Breast epithelium (tissue), 3 donors: Measurements from ENCODE around the gene AGAP1.

Experiments used
- POLR2A ChIP-seq: fragments of 450-650 bp; IDR thresholded peaks from one replicate; pipeline ENCODE4 v1.6.1; 2016; ENCODE audit warnings: antibody characterized with exemption, mild to moderate bottlenecking, moderate library complexity
- POLR2AphosphoS5 ChIP-seq, 3 donors: sonication (generic); formaldehyde crosslinking; IDR thresholded peaks; one replicate each; pipeline ENCODE4 v1.6.1; 2017; ENCODE audit warnings: antibody characterized with exemption in 3 of 3
- TF ChIP-seq, protein P1 (sequence below), 3 donors: fragments of 450-650 bp; IDR thresholded peaks; one replicate each; pipeline ENCODE4 v1.5.1; 2016 to 2017; ENCODE audit warnings: antibody characterized with exemption in 3 of 3, mild to moderate bottlenecking in 3 of 3, moderate library complexity in 3 of 3

DNA sequence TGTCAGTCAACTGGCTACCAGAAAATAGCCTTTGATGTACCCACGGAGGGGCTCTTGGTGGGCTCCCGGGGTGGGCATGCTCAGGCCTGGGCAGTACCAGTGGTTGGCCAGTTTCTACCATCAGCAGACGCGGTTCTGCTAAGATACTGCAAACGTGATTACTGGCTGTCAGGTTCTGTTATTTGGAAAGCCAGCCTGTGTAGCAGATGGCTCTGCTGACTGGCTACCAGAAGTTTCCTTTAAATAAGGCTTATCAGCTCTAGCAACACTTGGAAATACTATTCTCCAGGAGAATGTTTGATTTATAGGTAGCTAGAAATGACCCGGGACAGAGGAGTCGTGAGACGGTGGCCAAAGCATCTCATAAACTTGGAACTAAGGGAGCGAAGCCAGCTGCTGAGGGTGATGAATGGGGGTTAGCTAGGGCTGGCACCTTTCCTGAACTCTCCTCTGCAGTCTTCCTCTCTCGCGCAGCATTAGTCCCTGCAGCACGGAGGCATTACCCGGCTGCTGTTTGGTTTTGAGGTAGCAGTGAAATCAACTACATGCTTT, 171.9 kb downstream of the AGAP1 start:
- TF ChIP-seq, protein P1, sequence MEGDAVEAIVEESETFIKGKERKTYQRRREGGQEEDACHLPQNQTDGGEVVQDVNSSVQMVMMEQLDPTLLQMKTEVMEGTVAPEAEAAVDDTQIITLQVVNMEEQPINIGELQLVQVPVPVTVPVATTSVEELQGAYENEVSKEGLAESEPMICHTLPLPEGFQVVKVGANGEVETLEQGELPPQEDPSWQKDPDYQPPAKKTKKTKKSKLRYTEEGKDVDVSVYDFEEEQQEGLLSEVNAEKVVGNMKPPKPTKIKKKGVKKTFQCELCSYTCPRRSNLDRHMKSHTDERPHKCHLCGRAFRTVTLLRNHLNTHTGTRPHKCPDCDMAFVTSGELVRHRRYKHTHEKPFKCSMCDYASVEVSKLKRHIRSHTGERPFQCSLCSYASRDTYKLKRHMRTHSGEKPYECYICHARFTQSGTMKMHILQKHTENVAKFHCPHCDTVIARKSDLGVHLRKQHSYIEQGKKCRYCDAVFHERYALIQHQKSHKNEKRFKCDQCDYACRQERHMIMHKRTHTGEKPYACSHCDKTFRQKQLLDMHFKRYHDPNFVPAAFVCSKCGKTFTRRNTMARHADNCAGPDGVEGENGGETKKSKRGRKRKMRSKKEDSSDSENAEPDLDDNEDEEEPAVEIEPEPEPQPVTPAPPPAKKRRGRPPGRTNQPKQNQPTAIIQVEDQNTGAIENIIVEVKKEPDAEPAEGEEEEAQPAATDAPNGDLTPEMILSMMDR (IDR thresholded peaks at IDR 0.05), result no peak
- no peak for TF ChIP-seq POLR2A
- no peak for TF ChIP-seq POLR2AphosphoS5 (IDR thresholded peaks at IDR 0.05)
